ENCODE measurements around the gene ASCL5. TPM values are rescaled to one million over a fixed set of nuclear protein-coding genes. Genes with fewer than 3 reads are reported as not detected.

ASCL5 gene
- total RNA-seq, 1 experiment from 2014 or later: not detected

- DNase-seq (ENCODE audit: low spot score): no peak
Observed at GRCh38 chr1:201111156-201111555, 15.8 kb downstream of the ASCL5 start.

GRCh38 chr1:201110616-201111015 is 16.4 kb downstream of the ASCL5 start:
- DNase-seq (ENCODE audit: low spot score): no peak

DNA sequence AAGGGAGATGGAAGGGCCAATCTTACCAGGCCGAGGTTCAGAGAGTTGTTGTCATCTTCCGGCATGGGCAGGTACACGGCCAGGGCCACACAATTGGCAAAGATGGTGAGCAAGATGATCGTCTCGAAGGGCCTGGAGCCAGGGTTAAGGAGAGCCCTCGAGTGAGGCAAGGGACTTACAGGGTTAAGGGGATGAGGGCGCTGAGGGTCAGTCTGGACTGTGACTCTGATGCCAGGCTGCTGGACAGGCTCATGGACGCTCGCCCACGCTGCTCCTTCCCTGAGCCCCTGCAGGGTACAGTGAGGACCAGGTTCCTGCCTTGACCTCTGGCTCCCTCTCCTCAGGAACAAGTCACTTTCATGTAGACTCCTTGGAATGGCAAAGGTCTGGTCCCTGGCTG is 16.8 kb downstream of the ASCL5 start:
- no peak for DNase-seq (ENCODE audit: low spot score)

DNA sequence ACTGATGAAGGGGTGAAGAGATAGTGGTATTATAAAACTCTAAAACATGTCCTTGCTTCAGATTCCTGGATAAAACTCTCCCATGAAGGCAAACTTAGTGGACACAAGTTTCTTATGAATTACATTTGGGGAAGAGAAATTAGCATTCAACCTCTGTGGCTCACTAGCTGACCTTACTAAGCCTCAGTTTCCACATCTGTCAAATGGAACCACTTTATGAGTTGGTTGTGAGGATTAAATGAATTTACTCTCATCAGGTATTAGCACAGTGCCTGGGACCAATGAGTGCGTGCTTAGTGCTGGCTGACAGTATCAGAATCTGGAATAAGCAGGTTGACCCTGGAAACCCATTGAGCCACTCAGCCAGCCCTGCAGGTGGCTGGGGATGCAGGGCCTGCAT is 17.3 kb downstream of the ASCL5 start:
- no peak for DNase-seq (ENCODE audit: low spot score)

GRCh38 chr1:201108614-201109013 is 18.4 kb downstream of the ASCL5 start:
- DNase-seq (ENCODE audit: low spot score): no peak

DNA sequence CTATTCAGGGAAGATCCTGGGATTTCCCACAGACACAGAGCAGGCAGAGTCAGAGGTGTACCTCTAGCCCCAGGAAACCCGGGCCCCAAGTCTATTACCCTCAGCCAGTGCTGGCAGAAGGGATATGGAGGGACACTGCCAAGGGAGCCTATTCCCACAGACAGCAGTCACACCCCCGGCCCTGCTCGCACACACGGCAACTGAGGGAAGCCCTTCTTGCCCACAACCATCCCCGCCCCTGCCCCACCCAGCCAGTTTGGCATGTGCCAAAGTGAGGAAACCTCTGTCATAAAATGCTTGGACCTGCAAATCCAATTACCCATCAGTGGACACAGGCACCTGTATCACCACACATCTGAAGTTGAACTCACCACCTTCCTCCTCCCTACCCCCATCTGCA is 21.3 kb downstream of the ASCL5 start:
- no peak for DNase-seq (ENCODE audit: low spot score)

- DNase-seq (ENCODE audit: low spot score): no peak
Observed at GRCh38 chr1:201104141-201104540, 22.8 kb downstream of the ASCL5 start.

GRCh38 chr1:201103666-201104065 is 23.3 kb downstream of the ASCL5 start:
- no peak for DNase-seq (ENCODE audit: low spot score)

- DNase-seq (ENCODE audit: low spot score): no peak
Observed at GRCh38 chr1:201100169-201100930, 26.6 kb downstream of the ASCL5 start.

DNA sequence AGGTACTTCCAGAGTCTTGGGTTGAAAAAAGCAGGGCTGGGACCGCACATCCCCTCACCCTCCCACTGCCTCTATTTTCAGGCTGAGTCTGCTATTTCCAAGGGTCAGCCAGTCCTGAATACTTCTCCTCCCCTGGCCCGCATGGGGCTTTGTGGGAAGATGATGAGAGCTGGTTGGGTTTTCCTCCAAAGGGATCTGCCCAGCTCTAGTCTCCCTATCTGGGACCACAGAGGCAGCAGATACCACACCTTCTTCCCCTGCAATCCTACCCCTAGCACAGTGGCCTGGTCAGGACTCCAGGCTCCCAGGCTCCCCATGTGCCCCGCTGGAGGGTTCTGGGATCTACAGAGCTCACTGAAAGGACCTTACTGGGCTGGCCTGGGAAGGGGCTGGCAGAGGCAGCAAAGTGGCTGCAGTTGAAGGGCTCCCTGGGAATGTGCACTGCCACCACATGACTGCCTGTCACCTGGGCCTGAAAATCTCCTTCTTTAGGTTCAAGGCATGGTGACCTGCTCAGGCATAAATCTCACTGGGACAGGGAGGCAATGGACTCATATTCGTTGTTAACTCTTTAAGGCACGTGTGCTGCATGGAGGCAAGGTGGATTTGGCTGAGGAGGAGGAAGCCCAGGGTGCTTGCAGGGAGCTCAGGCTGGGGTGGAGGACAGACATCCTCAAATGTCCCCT is 27.8 kb downstream of the ASCL5 start:
- DNase-seq (ENCODE audit: low spot score): no peak

- no peak for DNase-seq (ENCODE audit: low spot score)
Observed at GRCh38 chr1:201096977-201097856, 29.8 kb downstream of the ASCL5 start.

GRCh38 chr1:201096041-201096461 is 30.9 kb downstream of the ASCL5 start:
- no peak for DNase-seq (ENCODE audit: low spot score)

DNA sequence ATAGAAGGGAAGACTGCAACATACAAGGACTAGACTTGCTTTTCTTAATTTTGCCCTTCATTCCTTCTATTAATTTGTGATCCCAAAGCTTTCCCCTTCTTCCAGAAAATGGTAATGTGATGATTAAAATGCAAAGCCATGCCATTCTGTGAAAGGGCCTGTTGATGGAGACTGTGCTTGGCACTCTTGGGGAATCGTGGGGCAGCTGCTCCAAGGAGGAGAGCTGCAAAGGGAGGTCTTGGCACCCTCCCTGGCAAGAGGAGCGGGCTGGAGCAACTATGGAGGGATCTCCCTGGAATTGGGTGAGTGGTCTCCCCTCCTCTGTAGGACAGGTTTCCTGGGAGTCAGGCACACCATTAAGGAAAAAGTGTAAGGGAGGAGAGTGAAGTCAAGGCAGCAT is 31.4 kb downstream of the ASCL5 start:
- no peak for DNase-seq (ENCODE audit: low spot score)

GRCh38 chr1:201094832-201095231 is 32.2 kb downstream of the ASCL5 start:
- no peak for DNase-seq (ENCODE audit: low spot score)

GRCh38 chr1:201093962-201094361 is 33.0 kb downstream of the ASCL5 start:
- DNase-seq (ENCODE audit: low spot score): no peak

DNA sequence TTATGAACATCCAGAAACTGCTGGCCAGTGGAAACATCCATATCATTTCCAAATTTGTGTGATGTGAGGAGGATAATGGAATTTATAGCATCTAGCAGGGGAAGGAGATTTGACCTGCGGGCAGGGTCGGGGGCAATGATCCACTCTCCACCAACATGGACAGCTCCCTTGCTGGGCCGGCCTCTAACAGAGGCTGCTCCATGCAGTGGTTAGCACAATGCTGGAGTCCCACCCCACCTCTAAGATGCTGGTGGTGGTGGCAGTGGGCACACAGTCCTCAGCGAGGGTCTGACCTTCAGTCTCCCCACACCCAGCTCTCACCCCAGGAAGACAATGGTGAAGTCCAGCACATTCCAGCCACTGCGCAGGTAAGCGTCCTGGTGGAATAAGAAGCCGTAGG is 33.4 kb downstream of the ASCL5 start:
- DNase-seq (ENCODE audit: low spot score): no peak

GRCh38 chr1:201092738-201093137 is 34.2 kb downstream of the ASCL5 start:
- no peak for DNase-seq (ENCODE audit: low spot score)

GRCh38 chr1:201091256-201091655 is 35.7 kb downstream of the ASCL5 start:
- DNase-seq (ENCODE audit: low spot score): no peak

DNA sequence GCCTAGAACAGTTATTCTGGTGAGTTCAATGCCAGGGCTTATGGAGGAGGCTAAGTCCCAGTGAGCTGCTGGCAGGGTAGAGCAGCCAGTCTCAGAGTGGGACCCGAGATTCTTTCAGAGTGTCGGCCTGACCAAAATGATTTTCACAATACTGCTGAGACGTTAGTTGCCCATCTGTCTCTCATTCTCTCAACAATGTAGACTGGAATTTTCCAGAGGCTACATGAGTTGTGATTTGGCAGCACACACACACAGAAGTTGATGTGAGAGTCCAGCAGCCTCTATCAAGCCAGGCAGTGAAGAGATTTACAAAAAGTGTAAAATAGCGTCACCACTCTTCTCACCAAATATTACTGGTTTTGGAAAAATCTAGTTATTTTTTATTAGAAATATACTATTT is 36.4 kb downstream of the ASCL5 start:
- no peak for DNase-seq (ENCODE audit: low spot score)

- no peak for DNase-seq (ENCODE audit: low spot score)
Observed at GRCh38 chr1:201089596-201089995, 37.4 kb downstream of the ASCL5 start.

DNA sequence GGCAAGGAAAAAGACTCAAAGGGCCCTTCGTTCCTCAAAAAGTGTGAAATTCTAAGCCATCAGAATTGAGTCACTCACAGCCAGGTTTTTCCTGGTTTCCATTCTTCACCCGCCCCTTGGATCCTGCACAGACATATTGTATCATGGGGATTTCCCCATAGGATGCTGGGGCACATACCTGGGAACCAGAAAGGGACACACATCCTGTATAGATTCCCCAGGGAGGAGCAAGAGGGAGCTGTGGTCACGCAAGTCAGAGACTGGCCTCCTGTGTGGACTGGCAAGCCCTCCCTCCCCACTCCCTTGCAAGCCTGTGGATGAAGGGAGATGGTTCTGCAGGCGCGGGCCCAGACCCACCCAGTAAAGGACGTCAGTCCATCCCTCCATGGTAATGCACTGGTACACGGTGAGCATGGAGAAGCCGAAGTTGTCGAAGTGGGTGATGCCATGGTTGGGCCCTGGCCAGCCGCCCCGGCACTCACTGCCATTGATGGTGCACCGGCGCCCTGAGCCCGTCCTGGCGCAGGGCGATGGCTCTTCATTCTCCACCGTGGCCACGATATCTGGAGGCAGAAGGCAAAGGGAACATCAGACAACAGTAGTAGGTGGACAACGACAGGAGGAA is 38.0 kb downstream of the ASCL5 start:
- no peak for DNase-seq (ENCODE audit: low spot score)

- no peak for DNase-seq (ENCODE audit: low spot score)
Observed at GRCh38 chr1:201088395-201088794, 38.6 kb downstream of the ASCL5 start.

Data from HT-29 (cell line).